Lower leg skin (tissue), 3 donors: ENCODE results near the gene PROC.

Experiments used
- POLR2A ChIP-seq, 2 donors: fragments of 450-650 bp; IDR thresholded peaks; one replicate each; pipeline ENCODE4 v1.6.1; 2016 to 2017; ENCODE audit warnings: antibody characterized with exemption in 2 of 2, mild to moderate bottlenecking in 1 of 2, moderate library complexity in 1 of 2
- TF ChIP-seq, protein P1 (sequence below), 3 donors: fragments of 450-650 bp; IDR thresholded peaks; one replicate each; pipeline ENCODE4 v1.5.1; 2016; ENCODE audit warnings: antibody characterized with exemption in 3 of 3, mild to moderate bottlenecking in 3 of 3, moderate library complexity in 2 of 3

DNA sequence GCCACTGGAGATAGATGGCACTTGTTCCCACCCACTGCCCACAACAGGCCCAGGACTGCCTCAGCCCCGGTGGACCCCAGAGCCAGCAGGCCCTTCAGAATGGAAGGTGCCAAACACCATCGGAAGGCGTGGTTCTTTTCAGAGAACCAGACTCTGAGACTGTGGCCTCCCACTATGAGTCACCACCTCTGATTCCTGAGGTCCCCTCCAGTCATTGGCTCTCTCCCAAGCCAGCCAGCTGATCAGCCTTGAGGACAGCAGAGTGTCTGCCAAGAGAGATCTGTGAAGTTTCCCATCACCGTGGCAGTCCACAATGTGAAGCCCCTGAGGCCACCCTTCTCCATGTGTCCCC is 20.0 kb upstream of the PROC start:
- TF ChIP-seq, protein P1, sequence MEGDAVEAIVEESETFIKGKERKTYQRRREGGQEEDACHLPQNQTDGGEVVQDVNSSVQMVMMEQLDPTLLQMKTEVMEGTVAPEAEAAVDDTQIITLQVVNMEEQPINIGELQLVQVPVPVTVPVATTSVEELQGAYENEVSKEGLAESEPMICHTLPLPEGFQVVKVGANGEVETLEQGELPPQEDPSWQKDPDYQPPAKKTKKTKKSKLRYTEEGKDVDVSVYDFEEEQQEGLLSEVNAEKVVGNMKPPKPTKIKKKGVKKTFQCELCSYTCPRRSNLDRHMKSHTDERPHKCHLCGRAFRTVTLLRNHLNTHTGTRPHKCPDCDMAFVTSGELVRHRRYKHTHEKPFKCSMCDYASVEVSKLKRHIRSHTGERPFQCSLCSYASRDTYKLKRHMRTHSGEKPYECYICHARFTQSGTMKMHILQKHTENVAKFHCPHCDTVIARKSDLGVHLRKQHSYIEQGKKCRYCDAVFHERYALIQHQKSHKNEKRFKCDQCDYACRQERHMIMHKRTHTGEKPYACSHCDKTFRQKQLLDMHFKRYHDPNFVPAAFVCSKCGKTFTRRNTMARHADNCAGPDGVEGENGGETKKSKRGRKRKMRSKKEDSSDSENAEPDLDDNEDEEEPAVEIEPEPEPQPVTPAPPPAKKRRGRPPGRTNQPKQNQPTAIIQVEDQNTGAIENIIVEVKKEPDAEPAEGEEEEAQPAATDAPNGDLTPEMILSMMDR (IDR thresholded peaks at IDR 0.05): no peak
- no peak for TF ChIP-seq POLR2A (IDR thresholded peaks at IDR 0.05)
